Dermis microvascular lymphatic vessel endothelial cell (primary cell): ENCODE measurements around the gene PCBP1. TPM values are rescaled to one million over a fixed set of nuclear protein-coding genes. Genes with fewer than 3 reads are reported as not detected.
A peak's percentile ranks its signal among the peaks of the same experiment; 100 is the strongest.
"Not testable (repeated sequence)": the region's sequence is repeated elsewhere in the genome, so short reads cannot be mapped to it uniquely, and the experiment has no call there.

Experiments used
- DNase-seq, 2 donors: peaks; one replicate each; pipeline versions ENCODE4 v3.0.0 to v3.0.0-alpha.2; 2010; ENCODE audit warnings: low read depth in 2 of 2
- total RNA-seq: library from RNA; depleted of rRNA; stranded (reverse); fragments of >200 nt; gene quantifications from 2 replicates; pipeline ENCODE4 v1.2.1, GENCODE V29; 2014

Gene PCBP1
- total RNA-seq, 1 donor from 2014 or later: 35.3 TPM

- peak in 1 of 2 donors; percentile 57 for DNase-seq
Measured at GRCh38 chr2:70124983-70125480, 37.8 kb downstream of the PCBP1 start.

GRCh38 chr2:70125498-70125898, 38.2 kb downstream of the PCBP1 start:
- no peak for DNase-seq

DNA sequence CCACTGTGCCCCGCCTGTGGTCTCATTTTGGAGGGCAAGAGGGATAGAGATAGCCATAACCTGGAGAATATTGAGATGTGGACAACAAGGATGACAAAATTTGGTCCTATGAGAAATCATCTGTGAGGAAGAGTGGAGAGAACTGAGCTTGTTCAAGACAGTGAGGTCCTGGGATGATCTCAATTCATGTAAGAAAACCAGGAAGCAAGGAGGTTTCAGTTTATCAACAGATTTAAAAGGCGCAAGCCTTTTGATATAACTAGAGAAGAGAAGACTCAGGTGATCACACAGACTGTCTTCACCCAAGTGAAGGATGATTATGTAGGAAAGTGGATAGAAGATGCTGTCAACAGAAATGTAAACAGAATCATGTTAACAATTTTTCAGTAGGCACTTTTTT, 39.1 kb downstream of the PCBP1 start:
- no peak for DNase-seq

DNA sequence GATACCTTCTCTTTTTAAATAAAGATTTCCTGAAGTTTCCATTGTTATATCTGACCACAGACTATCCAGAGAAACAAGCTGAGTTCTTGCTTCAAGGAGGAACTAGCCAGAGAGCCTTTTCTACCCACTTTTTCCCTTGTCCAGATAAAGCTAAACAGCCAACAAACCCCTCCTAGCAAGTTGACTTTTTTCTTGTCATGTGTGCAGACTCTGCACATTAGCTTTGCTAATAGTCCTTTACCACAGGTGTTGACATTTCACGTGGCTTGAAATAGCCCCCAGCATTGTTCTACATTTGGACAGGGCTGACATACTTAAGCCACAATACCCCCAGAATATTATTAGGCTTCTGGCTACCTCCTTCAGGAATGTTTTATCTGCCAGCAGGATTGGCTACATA, 40.7 kb downstream of the PCBP1 start:
- DNase-seq: no peak

DNA sequence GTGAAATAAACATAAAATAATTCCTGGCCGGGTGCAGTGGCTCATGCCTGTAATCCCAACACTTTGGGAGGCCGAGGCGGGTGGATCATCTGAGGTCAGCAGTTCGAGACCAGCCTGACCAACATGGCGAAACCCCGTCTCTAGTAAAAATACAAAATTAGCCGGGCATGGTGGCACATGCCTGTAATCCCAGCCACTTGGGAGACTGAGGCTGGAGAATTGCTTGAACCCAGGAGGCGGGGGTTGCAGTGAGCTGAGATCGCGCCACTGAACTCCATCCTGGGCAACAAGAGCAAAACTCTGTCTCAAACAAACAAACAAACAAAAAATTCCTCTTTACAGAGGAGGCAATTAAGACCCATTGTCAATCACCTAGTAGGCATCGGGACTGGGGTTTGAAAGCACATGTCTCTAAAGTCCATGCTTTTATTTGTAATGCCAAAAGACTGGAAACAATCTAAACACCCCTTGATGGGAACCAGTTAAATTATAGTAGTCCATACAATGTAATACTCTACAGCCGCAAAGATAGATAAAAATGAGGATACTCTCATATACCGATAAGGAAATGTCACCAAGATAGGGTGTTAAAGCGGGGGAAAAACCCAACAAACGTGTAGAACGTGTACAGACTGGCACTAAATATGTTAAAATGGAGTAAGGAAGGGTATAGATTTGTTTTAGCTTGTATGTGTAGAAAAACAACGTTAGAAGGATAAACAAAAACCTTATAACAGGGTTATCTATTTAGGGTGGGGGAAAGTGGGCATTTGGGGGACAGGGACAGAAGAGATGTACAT, 44.3 kb downstream of the PCBP1 start:
- DNase-seq: not testable (repeated sequence)

DNA sequence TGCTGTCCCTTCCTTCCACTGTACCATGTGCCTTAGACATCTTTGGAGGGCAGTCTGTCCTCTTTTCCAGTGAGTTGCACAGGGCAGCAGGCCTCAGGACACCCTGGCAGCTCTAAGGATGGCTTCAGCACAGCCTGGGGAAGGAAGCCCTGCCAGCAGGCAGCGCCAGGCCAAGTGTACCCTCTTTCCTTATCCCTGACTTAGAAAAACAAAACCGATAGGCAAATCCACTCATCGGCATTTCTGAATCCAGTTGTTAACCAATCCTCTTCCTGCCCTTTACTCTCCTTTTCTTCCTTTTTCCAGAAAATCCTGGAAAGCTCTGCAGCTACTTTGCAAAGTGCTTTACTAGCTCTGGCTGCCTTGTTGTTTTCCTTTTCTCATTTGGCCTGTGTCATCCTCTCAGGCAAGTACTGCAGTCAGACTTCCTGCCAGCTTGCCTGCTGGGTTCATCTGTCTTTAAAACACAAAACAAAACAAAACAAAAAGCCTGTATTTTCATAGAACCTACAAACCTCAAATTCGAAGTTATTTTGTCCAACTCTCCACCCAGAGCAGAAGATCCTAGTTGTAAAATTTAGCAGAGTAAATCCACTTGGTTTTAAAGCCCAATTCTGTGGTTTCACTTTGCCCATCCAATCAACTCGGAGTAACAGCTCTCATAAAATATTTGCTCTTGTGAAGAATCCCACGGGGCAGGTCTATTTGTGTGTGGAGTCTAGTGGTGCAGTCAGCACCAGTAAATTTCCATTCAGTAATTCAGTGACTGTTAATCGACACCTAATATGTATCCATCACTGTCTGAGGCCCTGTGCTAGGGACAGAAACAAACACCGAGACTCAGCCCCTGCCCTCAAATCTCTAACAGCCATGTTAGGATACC, 45.2 kb downstream of the PCBP1 start:
- peak; percentile 84 to 94 for DNase-seq

- no peak for DNase-seq
Measured at GRCh38 chr2:70133127-70133452, 45.8 kb downstream of the PCBP1 start.

DNA sequence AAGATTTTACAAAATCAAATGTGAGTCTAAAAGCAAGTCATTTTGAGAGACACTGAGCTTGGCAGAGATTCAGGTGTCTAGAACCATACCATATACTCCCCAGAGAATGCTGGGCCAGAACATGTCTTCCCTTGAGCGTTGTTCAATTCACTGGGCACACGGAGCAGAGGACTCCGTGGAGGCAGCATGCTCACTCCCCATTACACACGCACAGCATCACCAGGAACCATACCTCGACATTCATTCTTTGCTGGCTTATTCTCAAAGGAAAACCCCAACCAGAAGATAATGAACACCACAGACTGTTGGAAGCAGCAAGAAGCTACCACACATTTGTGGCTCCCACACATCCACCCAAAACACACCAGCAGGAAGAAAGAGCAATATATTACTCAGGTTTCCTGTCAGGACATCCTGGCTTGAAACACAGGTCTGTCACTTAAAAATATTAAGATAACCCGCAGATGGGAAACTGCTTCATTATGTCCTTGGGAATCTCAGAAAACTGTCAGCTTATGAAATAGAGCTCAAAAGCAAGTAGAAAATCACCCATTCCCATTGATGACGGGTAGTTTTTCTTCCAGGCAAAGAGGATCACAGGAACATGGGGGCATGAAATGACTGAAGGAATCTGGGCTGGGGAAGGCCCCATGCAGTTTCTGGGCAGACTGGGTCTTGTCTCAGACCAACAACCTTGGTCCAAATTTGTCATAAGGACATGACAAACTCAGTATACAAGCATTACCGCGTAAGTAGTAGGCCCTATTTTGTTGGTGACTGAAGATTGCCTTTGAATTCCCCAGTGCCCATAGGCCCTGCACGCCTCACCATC, 46.4 kb downstream of the PCBP1 start:
- peak in 1 of 2 donors; percentile 87 for DNase-seq

GRCh38 chr2:70134323-70134983, 47.2 kb downstream of the PCBP1 start:
- DNase-seq: not testable (repeated sequence)

Other genes with a start within 250 kb of the PCBP1 start
- 16.8 and 17.4 TPM in 2 replicates for gene SNRNP27, start 193.5 kb upstream of the PCBP1 start, total RNA-seq
- 2.6 and 4.3 TPM in 2 replicates for gene MXD1, start 172.4 kb upstream of the PCBP1 start, total RNA-seq
- under 0.01 and 0.25 TPM in 2 replicates for gene ASPRV1, start 125.8 kb upstream of the PCBP1 start, total RNA-seq
- gene C2orf42, start 103.5 kb downstream of the PCBP1 start, total RNA-seq: 9.9 and 13.7 TPM in 2 replicates
- 81.1 and 106 TPM in 2 replicates for gene TIA1, start 161.2 kb downstream of the PCBP1 start, total RNA-seq
- gene PCYOX1, start 170.7 kb downstream of the PCBP1 start, total RNA-seq: 21.8 and 28.8 TPM in 2 replicates
- gene SNRPG, start 206.3 kb downstream of the PCBP1 start, total RNA-seq: 117 and 229 TPM in 2 replicates
- 17.2 and 31.1 TPM in 2 replicates for gene FAM136A, start 214.6 kb downstream of the PCBP1 start, total RNA-seq